Measurements from ENCODE around the gene FAM83F.

The FAM83F gene

GRCh38 chr22:40056559-40056958 lies 61.8 kb downstream of the FAM83F start:
- Histone ChIP-seq H3K27me3 (ENCODE audit: insufficient read depth, insufficient read length) (no peaks in the 10 kb centered on the region), H3K9me3 (ENCODE audit: insufficient read depth, low read length) (no peaks in the 10 kb centered on the region), H3K4me1 (ENCODE audit: insufficient read depth, insufficient read length) (peaks cover 2% of the 10 kb centered on the region), H3K36me3 (ENCODE audit: insufficient read depth, insufficient read length, low read length) (no peaks in the 10 kb centered on the region), H3K9ac (ENCODE audit: insufficient read length, low read depth) (no peak overlapping the region), H3K4me3 (ENCODE audit: insufficient read length, low read depth) (no peak overlapping the region)
- no peak for TF ChIP-seq ZNF274 (IDR thresholded peaks at IDR 0.05; ENCODE audit: low read depth, low read length)
- no peak for DNase-seq (ENCODE audit: low read depth, low spot score)

DNA sequence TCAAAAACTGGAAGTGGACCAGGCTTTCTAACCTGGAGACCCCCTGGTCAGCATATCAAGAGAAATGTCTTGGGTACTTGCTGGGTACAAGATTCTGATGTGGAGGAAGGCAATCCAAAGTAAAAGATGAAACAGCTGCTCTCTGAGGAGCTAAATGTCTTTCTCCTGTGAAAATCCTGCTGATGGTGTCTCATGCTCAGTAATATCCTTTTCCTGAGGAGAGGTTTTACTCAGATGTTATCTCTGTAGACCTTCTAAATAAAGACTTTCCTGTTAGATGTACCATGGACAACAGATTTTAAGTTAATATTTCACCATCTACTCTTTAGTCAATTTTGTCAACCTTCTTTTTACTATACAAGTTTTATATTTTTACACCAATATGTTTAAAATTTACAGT lies 62.9 kb downstream of the FAM83F start:
- TF ChIP-seq YY1 (IDR thresholded peaks at IDR 0.05; ENCODE audit: insufficient read depth, insufficient read length): no peak
- no peak for TF ChIP-seq ZNF274 (IDR thresholded peaks at IDR 0.05; ENCODE audit: low read depth, low read length)
- TF ChIP-seq SUZ12 (IDR thresholded peaks at IDR 0.05; ENCODE audit: extremely low read depth, insufficient read depth, insufficient read length): no peak
- peaks cover 2% of the 10 kb centered on the region for H3K4me1 ChIP-seq (ENCODE audit: insufficient read depth, insufficient read length)

DNA sequence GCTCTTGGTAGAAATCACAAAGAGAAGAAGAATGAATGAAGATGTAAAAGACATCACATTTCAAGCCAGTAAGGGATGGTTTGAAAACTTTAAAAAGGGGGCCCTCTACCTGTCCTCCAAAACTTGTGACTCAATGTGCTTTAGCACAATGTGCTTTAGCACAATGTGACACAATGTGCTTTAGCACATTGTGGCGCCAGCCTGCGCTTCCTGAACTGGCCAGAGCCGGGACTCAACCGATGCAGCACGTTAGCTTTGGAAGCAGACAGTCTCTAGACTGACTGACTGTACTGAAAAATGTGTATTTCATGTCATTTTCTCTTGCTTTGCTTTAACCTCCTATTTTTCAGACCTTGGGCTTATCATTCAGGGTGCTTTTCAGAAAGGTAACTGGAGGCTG lies 63.5 kb downstream of the FAM83F start:
- DNase-seq (ENCODE audit: low read depth, low spot score): no peak
- no peak overlapping the region for H3K4me3 ChIP-seq (ENCODE audit: insufficient read length, low read depth)
- no peak for TF ChIP-seq YY1 (IDR thresholded peaks at IDR 0.05; ENCODE audit: insufficient read depth, insufficient read length)
- TF ChIP-seq SUZ12 (IDR thresholded peaks at IDR 0.05; ENCODE audit: extremely low read depth, insufficient read depth, insufficient read length): no peak
- TF ChIP-seq ZNF274 (IDR thresholded peaks at IDR 0.05; ENCODE audit: low read depth, low read length): no peak
- H3K4me1 ChIP-seq (ENCODE audit: insufficient read depth, insufficient read length): peaks cover 2% of the 10 kb centered on the region
- H3K9ac ChIP-seq (ENCODE audit: insufficient read length, low read depth): no peak overlapping the region
- H3K9me3 ChIP-seq (ENCODE audit: insufficient read depth, low read length): no peaks in the 10 kb centered on the region
- no peaks in the 10 kb centered on the region for H3K36me3 ChIP-seq (ENCODE audit: insufficient read depth, insufficient read length, low read length)
- H3K27me3 ChIP-seq (ENCODE audit: insufficient read depth, insufficient read length): no peaks in the 10 kb centered on the region

More for the DNA sequence above, 62.9 kb downstream of the FAM83F start:
- H3K9me3 ChIP-seq (ENCODE audit: insufficient read depth, low read length): no peaks in the 10 kb centered on the region
- H3K4me3 ChIP-seq (ENCODE audit: insufficient read length, low read depth): no peak overlapping the region
- H3K27me3 ChIP-seq (ENCODE audit: insufficient read depth, insufficient read length): no peaks in the 10 kb centered on the region
- no peak overlapping the region for H3K9ac ChIP-seq (ENCODE audit: insufficient read length, low read depth)
- no peak for DNase-seq (ENCODE audit: low read depth, low spot score)
- H3K36me3 ChIP-seq (ENCODE audit: insufficient read depth, insufficient read length, low read length): no peaks in the 10 kb centered on the region

DNA sequence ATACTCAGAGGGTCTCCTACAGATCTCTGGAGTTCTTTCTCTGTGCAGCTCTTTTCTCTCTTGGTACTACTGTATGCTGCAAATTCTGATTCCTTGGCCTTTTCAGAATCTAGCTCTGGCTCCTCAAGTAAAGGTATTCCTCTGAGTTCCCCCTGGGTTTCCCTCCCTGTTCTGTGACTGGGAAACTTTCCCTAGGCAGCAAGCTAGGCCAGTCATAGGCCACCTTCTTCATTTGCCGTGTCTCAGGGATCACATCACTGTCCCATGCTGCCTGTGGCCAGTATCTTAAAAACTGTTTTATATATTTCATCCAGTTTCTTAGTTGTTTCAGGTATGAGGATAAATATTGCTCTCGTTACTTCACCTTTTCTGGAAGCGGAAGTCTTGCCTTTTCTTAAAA lies 71.2 kb downstream of the FAM83F start:
- H3K27me3 ChIP-seq (ENCODE audit: insufficient read depth, insufficient read length): no peaks in the 10 kb centered on the region
- H3K9ac ChIP-seq (ENCODE audit: insufficient read length, low read depth): no peak overlapping the region
- no peak for DNase-seq (ENCODE audit: low read depth, low spot score)
- H3K36me3 ChIP-seq (ENCODE audit: insufficient read depth, insufficient read length, low read length): no peaks in the 10 kb centered on the region
- H3K4me1 ChIP-seq (ENCODE audit: insufficient read depth, insufficient read length): no peaks in the 10 kb centered on the region
- H3K4me3 ChIP-seq (ENCODE audit: insufficient read length, low read depth): no peak overlapping the region
- TF ChIP-seq ZNF274 (IDR thresholded peaks at IDR 0.05; ENCODE audit: low read depth, low read length) (no peak), YY1 (IDR thresholded peaks at IDR 0.05; ENCODE audit: insufficient read depth, insufficient read length) (no peak), SUZ12 (IDR thresholded peaks at IDR 0.05; ENCODE audit: extremely low read depth, insufficient read depth, insufficient read length) (no peak)
- no peaks in the 10 kb centered on the region for H3K9me3 ChIP-seq (ENCODE audit: insufficient read depth, low read length)

DNA sequence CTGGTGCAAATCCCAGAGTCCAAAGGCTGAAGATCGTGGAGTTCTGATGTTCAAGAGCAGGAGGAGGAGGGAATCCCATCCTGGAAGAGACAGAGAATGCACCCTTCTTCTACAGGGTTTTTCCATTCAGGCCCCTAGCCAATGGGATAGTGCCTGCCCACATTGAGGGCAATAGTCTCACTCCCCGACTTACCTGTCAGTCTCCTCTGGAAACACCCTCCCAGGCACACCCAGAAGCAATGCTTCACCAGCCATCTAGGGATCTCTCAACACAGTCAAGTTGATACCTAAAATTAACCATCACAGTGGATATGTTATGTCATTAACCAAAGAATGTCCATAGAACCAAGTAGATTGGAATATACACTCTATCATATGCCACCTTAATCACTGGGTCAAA lies 72.9 kb downstream of the FAM83F start:
- H3K9me3 ChIP-seq (ENCODE audit: insufficient read depth, low read length): no peaks in the 10 kb centered on the region
- no peak for DNase-seq (ENCODE audit: low read depth, low spot score)
- no peaks in the 10 kb centered on the region for H3K36me3 ChIP-seq (ENCODE audit: insufficient read depth, insufficient read length, low read length)
- TF ChIP-seq YY1 (IDR thresholded peaks at IDR 0.05; ENCODE audit: insufficient read depth, insufficient read length): no peak
- TF ChIP-seq SUZ12 (IDR thresholded peaks at IDR 0.05; ENCODE audit: extremely low read depth, insufficient read depth, insufficient read length): no peak
- no peak for TF ChIP-seq ZNF274 (IDR thresholded peaks at IDR 0.05; ENCODE audit: low read depth, low read length)
- H3K27me3 ChIP-seq (ENCODE audit: insufficient read depth, insufficient read length): no peaks in the 10 kb centered on the region
- no peak overlapping the region for H3K4me3 ChIP-seq (ENCODE audit: insufficient read length, low read depth)
- H3K4me1 ChIP-seq (ENCODE audit: insufficient read depth, insufficient read length): no peaks in the 10 kb centered on the region
- H3K9ac ChIP-seq (ENCODE audit: insufficient read length, low read depth): no peak overlapping the region

GRCh38 chr22:40070701-40071100 lies 75.9 kb downstream of the FAM83F start:
- H3K4me1 ChIP-seq (ENCODE audit: insufficient read depth, insufficient read length): no peaks in the 10 kb centered on the region
- TF ChIP-seq YY1 (IDR thresholded peaks at IDR 0.05; ENCODE audit: insufficient read depth, insufficient read length) (no peak), ZNF274 (IDR thresholded peaks at IDR 0.05; ENCODE audit: low read depth, low read length) (no peak), SUZ12 (IDR thresholded peaks at IDR 0.05; ENCODE audit: extremely low read depth, insufficient read depth, insufficient read length) (no peak)
- no peak for DNase-seq (ENCODE audit: low read depth, low spot score)
- no peaks in the 10 kb centered on the region for H3K27me3 ChIP-seq (ENCODE audit: insufficient read depth, insufficient read length)
- H3K9ac ChIP-seq (ENCODE audit: insufficient read length, low read depth): no peak overlapping the region
- no peaks in the 10 kb centered on the region for H3K36me3 ChIP-seq (ENCODE audit: insufficient read depth, insufficient read length, low read length)
- H3K4me3 ChIP-seq (ENCODE audit: insufficient read length, low read depth): no peak overlapping the region
- H3K9me3 ChIP-seq (ENCODE audit: insufficient read depth, low read length): no peaks in the 10 kb centered on the region

- Histone ChIP-seq H3K9me3 (ENCODE audit: insufficient read depth, low read length) (no peaks in the 10 kb centered on the region), H3K36me3 (ENCODE audit: insufficient read depth, insufficient read length, low read length) (no peaks in the 10 kb centered on the region), H3K9ac (ENCODE audit: insufficient read length, low read depth) (no peak overlapping the region), H3K27me3 (ENCODE audit: insufficient read depth, insufficient read length) (no peaks in the 10 kb centered on the region), H3K4me3 (ENCODE audit: insufficient read length, low read depth) (no peak overlapping the region), H3K4me1 (ENCODE audit: insufficient read depth, insufficient read length) (no peaks in the 10 kb centered on the region)
- TF ChIP-seq SUZ12 (IDR thresholded peaks at IDR 0.05; ENCODE audit: extremely low read depth, insufficient read depth, insufficient read length) (no peak), YY1 (IDR thresholded peaks at IDR 0.05; ENCODE audit: insufficient read depth, insufficient read length) (no peak), ZNF274 (IDR thresholded peaks at IDR 0.05; ENCODE audit: low read depth, low read length) (no peak)
- DNase-seq (ENCODE audit: low read depth, low spot score): no peak
Observed at GRCh38 chr22:40071720-40072119, 77.0 kb downstream of the FAM83F start.
